ENCODE data around the gene ZNF740.
A peak's percentile ranks its signal among the peaks of the same experiment; 100 is the strongest.

The ZNF740 gene

DNA sequence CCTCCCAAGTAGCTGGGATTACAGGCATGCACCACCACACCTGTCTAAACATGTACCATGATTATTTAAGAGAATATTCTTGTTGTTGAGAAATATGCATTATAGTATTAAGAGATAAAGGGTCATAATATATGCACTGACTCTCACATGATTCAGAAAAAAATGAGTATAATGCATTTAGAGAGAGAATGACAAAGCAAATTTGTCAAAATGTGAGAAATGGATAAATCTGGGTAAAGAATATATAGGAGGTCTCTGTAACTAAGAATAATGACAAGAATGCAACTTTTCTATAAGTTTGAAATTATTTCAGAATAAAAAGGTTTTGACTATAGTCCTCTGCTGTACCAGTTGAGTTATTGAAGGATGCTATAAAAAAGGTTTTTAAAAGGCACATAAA, 28.1 kb upstream of the ZNF740 start:
- no peak for ATAC-seq
- TF ChIP-seq RARB (CRISPR knock-in tag; IDR thresholded peaks at IDR 0.05), result no peak
- TF ChIP-seq BACH2 (CRISPR knock-in tag; IDR thresholded peaks at IDR 0.05; ENCODE audit: borderline replicate concordance), result no peak
- no peak for TF ChIP-seq GLIS3 (CRISPR knock-in tag; IDR thresholded peaks at IDR 0.05)
- no peak for TF ChIP-seq CSDC2 (CRISPR knock-in tag; IDR thresholded peaks at IDR 0.05)
- TF ChIP-seq OSR1 (CRISPR knock-in tag; IDR thresholded peaks at IDR 0.05), result no peak
- no peak for TF ChIP-seq ZFP3 (CRISPR knock-in tag; IDR thresholded peaks at IDR 0.05)
- TF ChIP-seq PPARA (CRISPR knock-in tag; IDR thresholded peaks at IDR 0.05; ENCODE audit: borderline replicate concordance), result no peak
- TF ChIP-seq TCF4 (CRISPR knock-in tag; IDR thresholded peaks at IDR 0.05; ENCODE audit: borderline replicate concordance), result no peak
- no peak for TF ChIP-seq ISL1 (CRISPR knock-in tag; IDR thresholded peaks at IDR 0.05)
- TF ChIP-seq ZFP30 (CRISPR knock-in tag; IDR thresholded peaks at IDR 0.05), result no peak
- no peak for TF ChIP-seq SNAI2 (CRISPR knock-in tag; IDR thresholded peaks at IDR 0.05)
- TF ChIP-seq, protein P1, sequence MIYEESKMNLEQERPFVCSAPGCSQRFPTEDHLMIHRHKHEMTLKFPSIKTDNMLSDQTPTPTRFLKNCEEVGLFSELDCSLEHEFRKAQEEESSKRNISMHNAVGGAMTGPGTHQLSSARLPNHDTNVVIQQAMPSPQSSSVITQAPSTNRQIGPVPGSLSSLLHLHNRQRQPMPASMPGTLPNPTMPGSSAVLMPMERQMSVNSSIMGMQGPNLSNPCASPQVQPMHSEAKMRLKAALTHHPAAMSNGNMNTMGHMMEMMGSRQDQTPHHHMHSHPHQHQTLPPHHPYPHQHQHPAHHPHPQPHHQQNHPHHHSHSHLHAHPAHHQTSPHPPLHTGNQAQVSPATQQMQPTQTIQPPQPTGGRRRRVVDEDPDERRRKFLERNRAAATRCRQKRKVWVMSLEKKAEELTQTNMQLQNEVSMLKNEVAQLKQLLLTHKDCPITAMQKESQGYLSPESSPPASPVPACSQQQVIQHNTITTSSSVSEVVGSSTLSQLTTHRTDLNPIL (CRISPR knock-in tag; IDR thresholded peaks at IDR 0.05; ENCODE audit: low read depth), result no peak
- TF ChIP-seq TOX (CRISPR knock-in tag; IDR thresholded peaks at IDR 0.05; ENCODE audit: borderline replicate concordance), result no peak

DNA sequence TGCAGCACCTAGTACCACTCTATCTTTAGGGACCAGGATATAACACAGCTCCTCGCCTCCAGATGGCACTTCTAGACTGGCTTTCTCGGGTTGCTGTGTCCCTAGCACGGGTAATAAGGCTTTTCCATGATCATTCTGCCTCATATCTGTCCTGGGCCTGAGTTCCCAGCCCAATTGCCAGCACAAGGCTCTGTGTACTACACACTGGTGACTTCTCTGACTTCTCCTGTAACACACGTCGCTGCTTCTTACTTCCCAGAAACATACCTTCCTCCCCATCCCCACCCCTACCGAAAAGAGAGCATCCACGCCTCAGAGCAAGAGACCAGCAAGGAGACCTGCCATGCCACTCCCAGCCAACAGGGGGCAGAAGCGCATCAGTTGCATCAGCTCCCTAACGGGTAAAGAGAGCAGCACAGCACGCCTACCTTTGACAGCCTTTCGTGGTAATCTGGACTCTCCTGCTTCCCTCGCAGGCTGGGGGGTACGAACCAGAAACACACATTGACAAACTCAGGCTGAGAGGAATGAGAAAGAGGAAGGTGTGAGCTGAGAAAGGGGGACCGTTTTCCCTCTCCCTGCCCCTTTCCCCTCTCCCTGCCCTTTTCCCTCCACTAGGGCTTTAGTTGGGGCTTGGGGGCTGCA, 21.2 kb upstream of the ZNF740 start:
- TF ChIP-seq TOX (CRISPR knock-in tag; IDR thresholded peaks at IDR 0.05; ENCODE audit: borderline replicate concordance) (no peak), SNAI2 (CRISPR knock-in tag; IDR thresholded peaks at IDR 0.05) (no peak), GLIS3 (CRISPR knock-in tag; IDR thresholded peaks at IDR 0.05) (no peak), ZNF8 (CRISPR knock-in tag; IDR thresholded peaks at IDR 0.05) (no peak)
- TF ChIP-seq, protein P2, sequence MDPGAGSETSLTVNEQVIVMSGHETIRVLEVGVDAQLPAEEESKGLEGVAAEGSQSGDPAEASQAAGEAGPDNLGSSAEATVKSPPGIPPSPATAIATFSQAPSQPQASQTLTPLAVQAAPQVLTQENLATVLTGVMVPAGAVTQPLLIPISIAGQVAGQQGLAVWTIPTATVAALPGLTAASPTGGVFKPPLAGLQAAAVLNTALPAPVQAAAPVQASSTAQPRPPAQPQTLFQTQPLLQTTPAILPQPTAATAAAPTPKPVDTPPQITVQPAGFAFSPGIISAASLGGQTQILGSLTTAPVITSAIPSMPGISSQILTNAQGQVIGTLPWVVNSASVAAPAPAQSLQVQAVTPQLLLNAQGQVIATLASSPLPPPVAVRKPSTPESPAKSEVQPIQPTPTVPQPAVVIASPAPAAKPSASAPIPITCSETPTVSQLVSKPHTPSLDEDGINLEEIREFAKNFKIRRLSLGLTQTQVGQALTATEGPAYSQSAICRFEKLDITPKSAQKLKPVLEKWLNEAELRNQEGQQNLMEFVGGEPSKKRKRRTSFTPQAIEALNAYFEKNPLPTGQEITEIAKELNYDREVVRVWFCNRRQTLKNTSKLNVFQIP (CRISPR knock-in tag; IDR thresholded peaks at IDR 0.05; ENCODE audit: borderline replicate concordance, low read depth), result no peak
- ATAC-seq, result peak; percentile 98

DNA sequence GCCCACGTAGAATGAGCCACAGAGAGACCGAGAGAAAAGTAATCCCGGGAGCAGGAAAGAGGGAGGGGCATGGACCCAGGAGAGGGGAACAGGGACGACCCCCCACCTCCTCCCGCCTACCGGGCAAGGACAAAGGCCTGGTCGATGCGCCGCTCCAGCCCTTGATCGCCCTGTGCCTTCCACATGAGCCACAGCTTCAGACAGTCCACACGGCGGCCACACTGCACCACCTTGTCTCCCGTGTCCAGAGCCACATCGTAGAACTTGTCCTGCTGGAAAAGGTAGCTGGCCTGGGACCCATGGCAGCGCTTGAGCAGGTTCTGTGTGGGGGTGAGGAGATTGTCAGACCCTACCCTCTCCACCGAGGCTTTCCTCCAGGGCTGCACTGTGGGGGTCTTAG, 20.5 kb upstream of the ZNF740 start:
- TF ChIP-seq TOX (CRISPR knock-in tag; IDR thresholded peaks at IDR 0.05; ENCODE audit: borderline replicate concordance), result no peak
- TF ChIP-seq, protein P3, sequence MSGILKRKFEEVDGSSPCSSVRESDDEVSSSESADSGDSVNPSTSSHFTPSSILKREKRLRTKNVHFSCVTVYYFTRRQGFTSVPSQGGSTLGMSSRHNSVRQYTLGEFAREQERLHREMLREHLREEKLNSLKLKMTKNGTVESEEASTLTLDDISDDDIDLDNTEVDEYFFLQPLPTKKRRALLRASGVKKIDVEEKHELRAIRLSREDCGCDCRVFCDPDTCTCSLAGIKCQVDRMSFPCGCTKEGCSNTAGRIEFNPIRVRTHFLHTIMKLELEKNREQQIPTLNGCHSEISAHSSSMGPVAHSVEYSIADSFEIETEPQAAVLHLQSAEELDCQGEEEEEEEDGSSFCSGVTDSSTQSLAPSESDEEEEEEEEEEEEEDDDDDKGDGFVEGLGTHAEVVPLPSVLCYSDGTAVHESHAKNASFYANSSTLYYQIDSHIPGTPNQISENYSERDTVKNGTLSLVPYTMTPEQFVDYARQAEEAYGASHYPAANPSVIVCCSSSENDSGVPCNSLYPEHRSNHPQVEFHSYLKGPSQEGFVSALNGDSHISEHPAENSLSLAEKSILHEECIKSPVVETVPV (CRISPR knock-in tag; IDR thresholded peaks at IDR 0.05), result no peak
- no peak for TF ChIP-seq TCF4 (CRISPR knock-in tag; IDR thresholded peaks at IDR 0.05; ENCODE audit: borderline replicate concordance)
- no peak for TF ChIP-seq ZNF8 (CRISPR knock-in tag; IDR thresholded peaks at IDR 0.05)
- TF ChIP-seq, protein P2 (CRISPR knock-in tag; IDR thresholded peaks at IDR 0.05; ENCODE audit: borderline replicate concordance, low read depth), result no peak
- no peak for TF ChIP-seq ESRRG (CRISPR knock-in tag; IDR thresholded peaks at IDR 0.05)
- no peak for TF ChIP-seq ZNF70 (CRISPR knock-in tag; IDR thresholded peaks at IDR 0.05)
- TF ChIP-seq RARB (CRISPR knock-in tag; IDR thresholded peaks at IDR 0.05), result no peak
- TF ChIP-seq SNAI2 (CRISPR knock-in tag; IDR thresholded peaks at IDR 0.05), result no peak
- TF ChIP-seq ARNTL (CRISPR knock-in tag; IDR thresholded peaks at IDR 0.05; ENCODE audit: borderline replicate concordance, low read depth), result no peak
- TF ChIP-seq ISL1 (CRISPR knock-in tag; IDR thresholded peaks at IDR 0.05), result no peak
- no peak for TF ChIP-seq CSDC2 (CRISPR knock-in tag; IDR thresholded peaks at IDR 0.05)
- TF ChIP-seq ZNF565 (CRISPR knock-in tag; conservative IDR thresholded peaks at IDR 0.05; ENCODE audit: low read depth), result no peak
- TF ChIP-seq, protein P1 (CRISPR knock-in tag; IDR thresholded peaks at IDR 0.05; ENCODE audit: low read depth), result no peak
- ATAC-seq, result peak; percentile 11; the same call in 1 of the 3 replicates

DNA sequence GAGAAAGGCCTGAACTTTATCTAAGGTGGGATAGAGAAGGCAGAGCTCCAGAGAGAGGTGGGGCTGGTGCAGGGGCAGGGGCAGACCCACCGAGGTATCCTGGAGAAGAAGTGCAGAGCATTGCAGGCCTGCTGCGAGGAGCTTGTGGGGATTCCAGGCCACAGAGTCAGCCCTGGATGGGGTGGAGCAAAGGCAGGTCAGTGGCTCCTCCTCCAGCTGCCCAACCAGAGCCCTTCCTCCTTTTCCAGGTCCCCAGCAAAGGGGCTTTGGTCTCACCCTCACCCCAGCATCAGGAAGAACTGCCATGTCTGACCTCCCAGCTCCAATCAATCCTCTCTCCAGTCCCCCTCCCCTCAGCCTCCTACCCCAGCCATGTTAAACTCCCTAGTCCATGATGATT, 19.8 kb upstream of the ZNF740 start:
- 0 out of 3 replicates have a peak, but pooled peaks have one; percentile 15 for ATAC-seq
- TF ChIP-seq ZNF70 (CRISPR knock-in tag; IDR thresholded peaks at IDR 0.05), result no peak
- TF ChIP-seq ZFP3 (CRISPR knock-in tag; IDR thresholded peaks at IDR 0.05), result no peak
- no peak for TF ChIP-seq RARB (CRISPR knock-in tag; IDR thresholded peaks at IDR 0.05)
- TF ChIP-seq, protein P1 (CRISPR knock-in tag; IDR thresholded peaks at IDR 0.05; ENCODE audit: low read depth), result no peak
- no peak for TF ChIP-seq PPARA (CRISPR knock-in tag; IDR thresholded peaks at IDR 0.05; ENCODE audit: borderline replicate concordance)
- TF ChIP-seq, protein P3 (CRISPR knock-in tag; IDR thresholded peaks at IDR 0.05), result no peak
- TF ChIP-seq ZFP30 (CRISPR knock-in tag; IDR thresholded peaks at IDR 0.05), result no peak
